SK-N-SH (cell line): ENCODE measurements around the gene LRRC45. TPM values are rescaled to one million over a fixed set of nuclear protein-coding genes. Genes with fewer than 3 reads are reported as not detected.

Experiments
- CTCF ChIA-PET: fragments of 300-600, 350-600 bp; formaldehyde crosslinking; extraction: SDS; loops from one replicate; lab custom pipeline; 2021; lab: Yijun Ruan, JAX
- POLR2A ChIA-PET: fragments of 350-600 bp; sonication (Branson Sonifier 250); formaldehyde crosslinking; extraction: SDS; loops from one replicate; lab custom pipeline; 2020; ENCODE audit warnings: antibody characterized with exemption, inconsistent platforms; lab: Yijun Ruan, JAX
- DNase-seq: peaks from one replicate; pipeline ENCODE4 v3.0.0; 2012
- H2AFZ ChIP-seq: fragments of 200-600 bp; sonication (generic); 2 replicates; pipeline ENCODE4 v1.8.1; 2016; ENCODE audit warnings: antibody characterized with exemption, mild to moderate bottlenecking, low read depth
- H3F3A ChIP-seq: fragments of 200-600 bp; sonication (generic); replicated peaks from 2 replicates; pipeline ENCODE3; 2016; ENCODE audit warnings: antibody characterized with exemption, mild to moderate bottlenecking; ENCODE audit not compliant: insufficient read depth
- H3K27ac ChIP-seq, 2 experiments: fragments of 200-500 bp in 1 of 2; fragments of 200-600 bp in 1 of 2; sonication (Bioruptor generic) in 1 of 2; sonication (generic), shearing (Covaris generic) in 1 of 2; 2 replicates each; pipeline versions ENCODE4 v1.5.1 to v1.6.1; 2014 to 2016; ENCODE audit warnings: low read depth in 2 of 2, inconsistent platforms in 1 of 2, low read length in 1 of 2, mild to moderate bottlenecking in 1 of 2, mixed read lengths in 1 of 2
- H3K27me3 ChIP-seq: fragments of 200-600 bp; sonication (generic), shearing (Covaris generic); 2 replicates; pipeline ENCODE4 v1.6.1; 2016; ENCODE audit warnings: mixed run types; ENCODE audit not compliant: insufficient read depth
- H3K36me3 ChIP-seq, 2 experiments: fragments of 200-500 bp in 1 of 2; fragments of 200-600 bp in 1 of 2; sonication (Bioruptor generic) in 1 of 2; sonication (generic) in 1 of 2; replicated peaks in 1 of 2; 2 replicates each; pipeline versions ENCODE3 to v1.5.1; 2014 to 2016; ENCODE audit warnings: low read length in 1 of 2, mild to moderate bottlenecking in 1 of 2; ENCODE audit not compliant: insufficient read depth in 2 of 2, control insufficient read depth in 1 of 2
- H3K4me1 ChIP-seq, 2 experiments: fragments of 200-500 bp in 1 of 2; fragments of 200-600 bp in 1 of 2; sonication (Bioruptor generic) in 1 of 2; sonication (generic), shearing (Covaris generic) in 1 of 2; 2 replicates each; pipeline versions ENCODE4 v1.5.1 to v1.6.1; 2014 to 2016; ENCODE audit warnings: low read depth in 1 of 2, low read length in 1 of 2, mixed run types in 1 of 2; ENCODE audit not compliant: insufficient read depth in 2 of 2, control insufficient read depth in 1 of 2
- H3K4me2 ChIP-seq: fragments of 200-600 bp; sonication (generic), shearing (Covaris generic); 2 replicates; pipeline ENCODE4 v1.6.1; 2017; ENCODE audit warnings: mixed run types
- H3K4me3 ChIP-seq, 2 experiments: fragments of 200-500 bp in 1 of 2; fragments of 200-600 bp in 1 of 2; sonication (Bioruptor generic) in 1 of 2; sonication (generic), shearing (Covaris generic) in 1 of 2; 2 replicates each; pipeline versions ENCODE4 v1.5.1 to v1.8.1; 2014 to 2016; ENCODE audit warnings: low read depth in 2 of 2, inconsistent platforms in 1 of 2, low read length in 1 of 2, mild to moderate bottlenecking in 1 of 2, mixed read lengths in 1 of 2, moderate library complexity in 1 of 2
- H3K79me2 ChIP-seq: fragments of 200-600 bp; sonication (generic); 2 replicates; pipeline ENCODE4 v1.8.1; 2017; ENCODE audit warnings: mild to moderate bottlenecking; ENCODE audit not compliant: insufficient read depth
- H3K9ac ChIP-seq: fragments of 200-600 bp; sonication (generic); 2 replicates; pipeline ENCODE4 v1.6.1; 2017; ENCODE audit warnings: mixed run types
- H3K9me2 ChIP-seq: fragments of 200-600 bp; sonication (generic); 2 replicates; pipeline ENCODE4 v1.6.1; 2017; ENCODE audit warnings: mixed run types
- H3K9me3 ChIP-seq: fragments of 200-600 bp; sonication (generic); 2 replicates; pipeline ENCODE4 v1.6.1; 2017; ENCODE audit warnings: mixed run types, mild to moderate bottlenecking, moderate library complexity
- H4K20me1 ChIP-seq: fragments of 200-600 bp; sonication (generic); 2 replicates; pipeline ENCODE4 v1.6.1; 2017; ENCODE audit warnings: mild to moderate bottlenecking, mixed run types; ENCODE audit not compliant: insufficient read depth
- CHD2 ChIP-seq: fragments of 150-350 bp; IDR thresholded peaks from 2 replicates; pipeline ENCODE4 v1.6.1; 2018; ENCODE audit warnings: low read length; ENCODE audit not compliant: partially characterized antibody
- ELF1 ChIP-seq: IDR thresholded peaks from 2 replicates; pipeline ENCODE4 v1.4.0; 2012
- FOXM1 ChIP-seq: IDR thresholded peaks from 2 replicates; pipeline ENCODE4 v1.4.0; 2012; ENCODE audit warnings: low read depth, mild to moderate bottlenecking
- GABPA ChIP-seq: IDR thresholded peaks from 2 replicates; pipeline ENCODE4 v1.4.0; 2012; ENCODE audit warnings: low read depth, mild to moderate bottlenecking
- MEF2A ChIP-seq: IDR thresholded peaks from 2 replicates; pipeline ENCODE4 v1.4.0; 2012; ENCODE audit warnings: low read depth, borderline replicate concordance
- MXI1 ChIP-seq: IDR thresholded peaks from 2 replicates; pipeline ENCODE4 v1.6.1; 2012; ENCODE audit warnings: mild to moderate bottlenecking, low read depth, low read length, improper control_type of control experiment
- NFIC ChIP-seq: IDR thresholded peaks from 2 replicates; pipeline ENCODE4 v1.4.0; 2012; ENCODE audit warnings: borderline replicate concordance
- NRF1 ChIP-seq: IDR thresholded peaks from 2 replicates; pipeline ENCODE4 v1.6.1; 2012; ENCODE audit warnings: low read depth, mild to moderate bottlenecking, low read length
- POLR2AphosphoS5 ChIP-seq: IDR thresholded peaks from 2 replicates; pipeline ENCODE4 v1.6.1; 2012; ENCODE audit warnings: low read depth, low read length
- RFX5 ChIP-seq: IDR thresholded peaks from 2 replicates; pipeline ENCODE4 v1.6.1; 2012; ENCODE audit warnings: mild to moderate bottlenecking, improper control_type of control experiment, low read length
- SIN3A ChIP-seq: IDR thresholded peaks from 2 replicates; pipeline ENCODE4 v1.6.1; 2012; ENCODE audit warnings: low read depth, mild to moderate bottlenecking, low read length, moderate library complexity, borderline replicate concordance
- SMC3 ChIP-seq: IDR thresholded peaks from 2 replicates; pipeline ENCODE4 v1.6.1; 2012; ENCODE audit warnings: low read depth, low read length, improper control_type of control experiment
- TAF1 ChIP-seq: IDR thresholded peaks from 2 replicates; pipeline ENCODE4 v1.6.1; 2012; ENCODE audit warnings: low read depth, mild to moderate bottlenecking, low read length, moderate library complexity, borderline replicate concordance
- TEAD4 ChIP-seq: IDR thresholded peaks from 2 replicates; pipeline ENCODE4 v1.4.0; 2012; ENCODE audit warnings: mild to moderate bottlenecking, borderline replicate concordance; ENCODE audit not compliant: insufficient read depth
- YY1 ChIP-seq: IDR thresholded peaks from 2 replicates; pipeline ENCODE4 v1.4.0; 2012; ENCODE audit warnings: low read depth, mild to moderate bottlenecking
- WGBS: methylation state at CpG from one replicate; pipeline ENCODE4 v1.1.6; 2017; ENCODE audit warnings: low lambda C conversion rate; 5-methylcytosine and 5-hydroxymethylcytosine counted together
- polyA plus RNA-seq, 3 experiments: library from polyadenylated mRNA; depleted of rRNA; stranded (reverse); fragments of >200 nt; gene quantifications; 2 replicates each; pipeline ENCODE4 v1.2.3, GENCODE V29; 2012
- TF ChIP-seq, protein P1 (sequence below): IDR thresholded peaks from 2 replicates; pipeline ENCODE4 v1.6.1; 2012; ENCODE audit warnings: mild to moderate bottlenecking, low read depth, low read length, moderate library complexity
- TF ChIP-seq, protein P2 (sequence below): fragments of 150-350 bp; IDR thresholded peaks from 2 replicates; pipeline ENCODE4 v1.6.1; 2016; ENCODE audit warnings: mild to moderate bottlenecking, low read depth, low read length
- TF ChIP-seq, protein P3 (sequence below): fragments of 150-350 bp; IDR thresholded peaks from 2 replicates; pipeline ENCODE4 v1.6.1; 2017; ENCODE audit warnings: antibody characterized with exemption, low read length, low read depth, borderline replicate concordance
- TF ChIP-seq, protein P4 (sequence below): IDR thresholded peaks from 2 replicates; pipeline ENCODE4 v1.4.0; 2012; ENCODE audit warnings: low read depth, borderline replicate concordance

Gene LRRC45
- polyA plus RNA-seq, 1 of the 3 experiments (the other 2 are of a cell fraction), result 31.5 TPM

DNA sequence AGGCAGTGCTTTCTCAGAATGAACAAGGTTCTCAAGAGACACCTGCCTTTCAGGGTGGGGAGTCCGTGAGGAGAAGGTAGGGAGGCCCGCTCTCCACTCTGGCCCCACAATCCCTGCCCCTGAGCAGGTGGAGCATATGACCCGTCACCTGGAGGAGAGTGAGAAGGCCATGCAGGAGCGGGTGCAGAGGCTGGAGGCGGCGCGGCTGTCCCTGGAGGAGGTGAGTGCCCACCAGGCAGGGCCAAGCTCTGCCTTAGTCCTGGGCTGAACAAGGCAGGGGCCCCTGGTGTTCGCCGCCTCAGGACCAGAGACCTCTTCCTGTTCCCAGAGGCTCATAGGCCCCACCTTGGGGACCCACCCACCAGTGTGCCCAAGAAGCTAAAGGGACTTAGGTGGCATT, 5.9 kb downstream of the LRRC45 start:
- Histone ChIP-seq H3K4me3 (no peak overlapping the region), H3K4me1 (peaks cover 5 to 29% of the 10 kb centered on the region in 2 experiments; a peak in 2 of 4 replicates), H3K9me3 (no peaks in the 10 kb centered on the region), H3K36me3 (peaks cover 5 to 9% of the 10 kb centered on the region in 2 experiments), H4K20me1 (peaks cover 4% of the 10 kb centered on the region; the same call in 1 of the 2 replicates), H3K9ac (no peak overlapping the region), H3K27ac (no peak overlapping the region), H3K9me2 (no peaks in the 10 kb centered on the region), H3F3A (peaks cover 20% of the 10 kb centered on the region), H3K4me2 (no peak overlapping the region), H2AFZ (no peak overlapping the region), H3K79me2 (peaks cover 5% of the 10 kb centered on the region; the same call in 1 of the 2 replicates), H3K27me3 (no peaks in the 10 kb centered on the region)
- POLR2A ChIA-PET, result interaction anchor here (1.2 to 1.4 kb wide), 2 partner anchors 9 to 206 kb away, joined by 3 read pairs; partner anchors contain the start of gene DCXR
- DNase-seq, result no peak
- TF ChIP-seq, protein P1, sequence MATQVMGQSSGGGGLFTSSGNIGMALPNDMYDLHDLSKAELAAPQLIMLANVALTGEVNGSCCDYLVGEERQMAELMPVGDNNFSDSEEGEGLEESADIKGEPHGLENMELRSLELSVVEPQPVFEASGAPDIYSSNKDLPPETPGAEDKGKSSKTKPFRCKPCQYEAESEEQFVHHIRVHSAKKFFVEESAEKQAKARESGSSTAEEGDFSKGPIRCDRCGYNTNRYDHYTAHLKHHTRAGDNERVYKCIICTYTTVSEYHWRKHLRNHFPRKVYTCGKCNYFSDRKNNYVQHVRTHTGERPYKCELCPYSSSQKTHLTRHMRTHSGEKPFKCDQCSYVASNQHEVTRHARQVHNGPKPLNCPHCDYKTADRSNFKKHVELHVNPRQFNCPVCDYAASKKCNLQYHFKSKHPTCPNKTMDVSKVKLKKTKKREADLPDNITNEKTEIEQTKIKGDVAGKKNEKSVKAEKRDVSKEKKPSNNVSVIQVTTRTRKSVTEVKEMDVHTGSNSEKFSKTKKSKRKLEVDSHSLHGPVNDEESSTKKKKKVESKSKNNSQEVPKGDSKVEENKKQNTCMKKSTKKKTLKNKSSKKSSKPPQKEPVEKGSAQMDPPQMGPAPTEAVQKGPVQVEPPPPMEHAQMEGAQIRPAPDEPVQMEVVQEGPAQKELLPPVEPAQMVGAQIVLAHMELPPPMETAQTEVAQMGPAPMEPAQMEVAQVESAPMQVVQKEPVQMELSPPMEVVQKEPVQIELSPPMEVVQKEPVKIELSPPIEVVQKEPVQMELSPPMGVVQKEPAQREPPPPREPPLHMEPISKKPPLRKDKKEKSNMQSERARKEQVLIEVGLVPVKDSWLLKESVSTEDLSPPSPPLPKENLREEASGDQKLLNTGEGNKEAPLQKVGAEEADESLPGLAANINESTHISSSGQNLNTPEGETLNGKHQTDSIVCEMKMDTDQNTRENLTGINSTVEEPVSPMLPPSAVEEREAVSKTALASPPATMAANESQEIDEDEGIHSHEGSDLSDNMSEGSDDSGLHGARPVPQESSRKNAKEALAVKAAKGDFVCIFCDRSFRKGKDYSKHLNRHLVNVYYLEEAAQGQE, result no peak
- TF ChIP-seq FOXM1 (no peak), NFIC (no peak), SIN3A (no peak), YY1 (no peak), GABPA (no peak), POLR2AphosphoS5 (no peak), SMC3 (no peak), MXI1 (no peak), MEF2A (no peak), TEAD4 (no peak), CHD2 (no peak), RFX5 (no peak), NRF1 (no peak), ELF1 (no peak), TAF1 (no peak)
- TF ChIP-seq, protein P2, sequence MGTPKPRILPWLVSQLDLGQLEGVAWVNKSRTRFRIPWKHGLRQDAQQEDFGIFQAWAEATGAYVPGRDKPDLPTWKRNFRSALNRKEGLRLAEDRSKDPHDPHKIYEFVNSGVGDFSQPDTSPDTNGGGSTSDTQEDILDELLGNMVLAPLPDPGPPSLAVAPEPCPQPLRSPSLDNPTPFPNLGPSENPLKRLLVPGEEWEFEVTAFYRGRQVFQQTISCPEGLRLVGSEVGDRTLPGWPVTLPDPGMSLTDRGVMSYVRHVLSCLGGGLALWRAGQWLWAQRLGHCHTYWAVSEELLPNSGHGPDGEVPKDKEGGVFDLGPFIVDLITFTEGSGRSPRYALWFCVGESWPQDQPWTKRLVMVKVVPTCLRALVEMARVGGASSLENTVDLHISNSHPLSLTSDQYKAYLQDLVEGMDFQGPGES, result no peak
- TF ChIP-seq, protein P3, sequence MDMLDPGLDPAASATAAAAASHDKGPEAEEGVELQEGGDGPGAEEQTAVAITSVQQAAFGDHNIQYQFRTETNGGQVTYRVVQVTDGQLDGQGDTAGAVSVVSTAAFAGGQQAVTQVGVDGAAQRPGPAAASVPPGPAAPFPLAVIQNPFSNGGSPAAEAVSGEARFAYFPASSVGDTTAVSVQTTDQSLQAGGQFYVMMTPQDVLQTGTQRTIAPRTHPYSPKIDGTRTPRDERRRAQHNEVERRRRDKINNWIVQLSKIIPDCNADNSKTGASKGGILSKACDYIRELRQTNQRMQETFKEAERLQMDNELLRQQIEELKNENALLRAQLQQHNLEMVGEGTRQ, result no peak
- TF ChIP-seq, protein P4, sequence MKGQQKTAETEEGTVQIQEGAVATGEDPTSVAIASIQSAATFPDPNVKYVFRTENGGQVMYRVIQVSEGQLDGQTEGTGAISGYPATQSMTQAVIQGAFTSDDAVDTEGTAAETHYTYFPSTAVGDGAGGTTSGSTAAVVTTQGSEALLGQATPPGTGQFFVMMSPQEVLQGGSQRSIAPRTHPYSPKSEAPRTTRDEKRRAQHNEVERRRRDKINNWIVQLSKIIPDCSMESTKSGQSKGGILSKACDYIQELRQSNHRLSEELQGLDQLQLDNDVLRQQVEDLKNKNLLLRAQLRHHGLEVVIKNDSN, result no peak
- WGBS, result 97% methylated on average over 9 of the region's 9 CpGs
- CTCF ChIA-PET, result interaction anchor here (1.3 to 35.7 kb wide), 22 partner anchors 8 to 207 kb away, joined by 3 to 1216 read pairs (median 16); partner anchors contain the start of genes ASPSCR1, CENPX, DCXR and DUS1L
